ENCODE measurements around the gene CATSPERE. TPM values are rescaled to one million over a fixed set of nuclear protein-coding genes. Genes with fewer than 3 reads are reported as not detected.

Gene CATSPERE
- total and polyA plus RNA-seq, 9 of the 15 experiments (the other 6 are each of a cell fraction or from before 2014, with no cell fraction given) = 0.06 to 0.16 (median 0.09) TPM; not detected in 3

DNA sequence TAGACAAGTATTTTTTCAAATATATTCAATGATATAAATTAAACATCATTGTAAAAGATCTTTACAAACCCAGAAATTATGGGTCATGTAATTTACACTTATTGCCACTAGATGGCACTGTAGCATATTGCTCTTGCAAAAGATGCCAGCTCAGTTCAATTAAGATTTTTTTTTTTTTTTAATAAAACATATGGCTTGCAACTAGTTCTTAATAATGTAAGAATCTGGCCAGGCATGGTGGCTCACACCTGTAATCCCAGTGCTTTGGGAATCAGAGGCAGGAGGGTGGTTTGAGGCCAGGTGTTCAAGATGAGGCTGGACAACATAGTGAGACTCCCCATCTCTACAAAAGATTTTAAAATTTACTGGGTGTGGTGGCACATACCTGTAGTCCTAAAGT lies 142.4 kb downstream of the CATSPERE start (continued):
- TF ChIP-seq, protein P1, sequence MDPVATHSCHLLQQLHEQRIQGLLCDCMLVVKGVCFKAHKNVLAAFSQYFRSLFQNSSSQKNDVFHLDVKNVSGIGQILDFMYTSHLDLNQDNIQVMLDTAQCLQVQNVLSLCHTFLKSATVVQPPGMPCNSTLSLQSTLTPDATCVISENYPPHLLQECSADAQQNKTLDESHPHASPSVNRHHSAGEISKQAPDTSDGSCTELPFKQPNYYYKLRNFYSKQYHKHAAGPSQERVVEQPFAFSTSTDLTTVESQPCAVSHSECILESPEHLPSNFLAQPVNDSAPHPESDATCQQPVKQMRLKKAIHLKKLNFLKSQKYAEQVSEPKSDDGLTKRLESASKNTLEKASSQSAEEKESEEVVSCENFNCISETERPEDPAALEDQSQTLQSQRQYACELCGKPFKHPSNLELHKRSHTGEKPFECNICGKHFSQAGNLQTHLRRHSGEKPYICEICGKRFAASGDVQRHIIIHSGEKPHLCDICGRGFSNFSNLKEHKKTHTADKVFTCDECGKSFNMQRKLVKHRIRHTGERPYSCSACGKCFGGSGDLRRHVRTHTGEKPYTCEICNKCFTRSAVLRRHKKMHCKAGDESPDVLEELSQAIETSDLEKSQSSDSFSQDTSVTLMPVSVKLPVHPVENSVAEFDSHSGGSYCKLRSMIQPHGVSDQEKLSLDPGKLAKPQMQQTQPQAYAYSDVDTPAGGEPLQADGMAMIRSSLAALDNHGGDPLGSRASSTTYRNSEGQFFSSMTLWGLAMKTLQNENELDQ (CRISPR knock-in tag; IDR thresholded peaks at IDR 0.05; ENCODE audit: borderline replicate concordance) = no peak
- TF ChIP-seq, protein P2, sequence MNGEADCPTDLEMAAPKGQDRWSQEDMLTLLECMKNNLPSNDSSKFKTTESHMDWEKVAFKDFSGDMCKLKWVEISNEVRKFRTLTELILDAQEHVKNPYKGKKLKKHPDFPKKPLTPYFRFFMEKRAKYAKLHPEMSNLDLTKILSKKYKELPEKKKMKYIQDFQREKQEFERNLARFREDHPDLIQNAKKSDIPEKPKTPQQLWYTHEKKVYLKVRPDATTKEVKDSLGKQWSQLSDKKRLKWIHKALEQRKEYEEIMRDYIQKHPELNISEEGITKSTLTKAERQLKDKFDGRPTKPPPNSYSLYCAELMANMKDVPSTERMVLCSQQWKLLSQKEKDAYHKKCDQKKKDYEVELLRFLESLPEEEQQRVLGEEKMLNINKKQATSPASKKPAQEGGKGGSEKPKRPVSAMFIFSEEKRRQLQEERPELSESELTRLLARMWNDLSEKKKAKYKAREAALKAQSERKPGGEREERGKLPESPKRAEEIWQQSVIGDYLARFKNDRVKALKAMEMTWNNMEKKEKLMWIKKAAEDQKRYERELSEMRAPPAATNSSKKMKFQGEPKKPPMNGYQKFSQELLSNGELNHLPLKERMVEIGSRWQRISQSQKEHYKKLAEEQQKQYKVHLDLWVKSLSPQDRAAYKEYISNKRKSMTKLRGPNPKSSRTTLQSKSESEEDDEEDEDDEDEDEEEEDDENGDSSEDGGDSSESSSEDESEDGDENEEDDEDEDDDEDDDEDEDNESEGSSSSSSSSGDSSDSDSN (IDR thresholded peaks at IDR 0.05; ENCODE audit: borderline replicate concordance in 1 of 2, low read depth in 2 of 2, low read length in 2 of 2) = no peak
- TF ChIP-seq PTBP1 (IDR thresholded peaks at IDR 0.05; ENCODE audit: low read depth, low read length) (no peak), ARID1B (IDR thresholded peaks at IDR 0.05) (no peak), ZNF140 (CRISPR knock-in tag; IDR thresholded peaks at IDR 0.05) (no peak), SMAD2 (IDR thresholded peaks at IDR 0.05; ENCODE audit: low read depth, low read length) (no peak), BDP1 (IDR thresholded peaks at IDR 0.05; ENCODE audit: insufficient read depth, insufficient read length) (no peak), THRAP3 (IDR thresholded peaks at IDR 0.05; ENCODE audit: borderline replicate concordance) (no peak), SOX6 (IDR thresholded peaks at IDR 0.05) (no peak), JUNB (CRISPR knock-in tag; conservative IDR thresholded peaks at IDR 0.05) (no peak), ZNF143 (CRISPR knock-in tag; IDR thresholded peaks at IDR 0.05) (no peak), ELF2 (CRISPR knock-in tag; IDR thresholded peaks at IDR 0.05) (no peak), KLF6 (CRISPR knock-in tag; IDR thresholded peaks at IDR 0.05; ENCODE audit: borderline replicate concordance) (no peak), SMARCA4 (IDR thresholded peaks at IDR 0.05) (no peak)
- TF ChIP-seq, protein P3, sequence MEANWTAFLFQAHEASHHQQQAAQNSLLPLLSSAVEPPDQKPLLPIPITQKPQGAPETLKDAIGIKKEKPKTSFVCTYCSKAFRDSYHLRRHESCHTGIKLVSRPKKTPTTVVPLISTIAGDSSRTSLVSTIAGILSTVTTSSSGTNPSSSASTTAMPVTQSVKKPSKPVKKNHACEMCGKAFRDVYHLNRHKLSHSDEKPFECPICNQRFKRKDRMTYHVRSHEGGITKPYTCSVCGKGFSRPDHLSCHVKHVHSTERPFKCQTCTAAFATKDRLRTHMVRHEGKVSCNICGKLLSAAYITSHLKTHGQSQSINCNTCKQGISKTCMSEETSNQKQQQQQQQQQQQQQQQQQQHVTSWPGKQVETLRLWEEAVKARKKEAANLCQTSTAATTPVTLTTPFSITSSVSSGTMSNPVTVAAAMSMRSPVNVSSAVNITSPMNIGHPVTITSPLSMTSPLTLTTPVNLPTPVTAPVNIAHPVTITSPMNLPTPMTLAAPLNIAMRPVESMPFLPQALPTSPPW (CRISPR knock-in tag; IDR thresholded peaks at IDR 0.05) = peak; percentile 22; the same call in 1 of the 2 replicates
- TF ChIP-seq, protein P4, sequence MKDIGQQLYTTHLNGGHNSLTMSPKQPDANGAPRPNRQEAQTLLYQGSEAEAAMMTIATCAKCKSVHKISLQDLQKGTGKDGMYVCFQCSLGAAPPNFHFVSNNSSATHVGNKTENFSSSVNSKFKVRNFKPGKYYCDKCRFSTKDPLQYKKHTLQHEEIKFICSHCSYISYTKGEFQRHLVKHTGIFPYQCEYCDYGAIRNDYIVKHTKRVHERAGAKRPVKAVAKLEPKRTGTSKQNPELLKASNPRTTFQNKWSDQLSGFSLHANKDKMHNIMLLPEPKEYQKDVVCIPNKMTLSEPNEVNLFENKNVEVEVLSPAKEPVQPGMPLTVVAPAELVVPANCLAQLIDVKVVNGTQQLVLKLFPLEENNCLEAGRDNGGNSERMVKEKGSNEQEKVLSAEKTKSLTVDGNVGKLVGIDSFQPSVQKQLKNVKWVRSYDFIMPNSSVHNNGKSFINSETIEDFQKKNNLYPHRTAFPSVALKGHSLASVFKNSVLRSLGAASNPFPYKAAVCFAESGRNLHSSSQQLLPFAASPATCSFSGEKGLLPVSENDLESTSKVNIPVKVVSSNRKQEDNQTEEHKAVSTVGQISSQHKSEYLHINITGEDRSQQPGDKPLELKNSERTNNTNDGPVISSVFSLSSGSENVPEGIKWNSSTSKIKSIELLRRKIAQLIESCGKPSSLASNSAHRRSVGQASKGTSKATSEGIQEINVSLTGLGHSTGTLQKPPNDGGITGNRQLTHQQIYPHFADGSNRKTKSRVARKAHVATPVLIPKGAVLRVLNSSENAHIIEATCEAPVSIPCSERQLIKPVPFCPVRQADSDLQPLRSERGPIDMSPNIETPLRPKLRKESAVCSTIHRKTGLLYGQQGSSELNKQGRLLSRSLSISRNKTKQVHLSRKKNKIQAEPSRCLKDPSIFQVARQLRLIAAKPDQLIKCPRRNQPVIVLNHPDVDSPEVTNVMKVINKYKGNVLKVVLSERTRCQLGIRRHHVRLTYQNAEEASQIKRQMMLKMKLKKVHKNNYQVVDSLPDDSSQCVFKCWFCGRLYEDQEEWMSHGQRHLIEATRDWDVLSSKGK (CRISPR knock-in tag; IDR thresholded peaks at IDR 0.05) = no peak
- TF ChIP-seq, protein P5, sequence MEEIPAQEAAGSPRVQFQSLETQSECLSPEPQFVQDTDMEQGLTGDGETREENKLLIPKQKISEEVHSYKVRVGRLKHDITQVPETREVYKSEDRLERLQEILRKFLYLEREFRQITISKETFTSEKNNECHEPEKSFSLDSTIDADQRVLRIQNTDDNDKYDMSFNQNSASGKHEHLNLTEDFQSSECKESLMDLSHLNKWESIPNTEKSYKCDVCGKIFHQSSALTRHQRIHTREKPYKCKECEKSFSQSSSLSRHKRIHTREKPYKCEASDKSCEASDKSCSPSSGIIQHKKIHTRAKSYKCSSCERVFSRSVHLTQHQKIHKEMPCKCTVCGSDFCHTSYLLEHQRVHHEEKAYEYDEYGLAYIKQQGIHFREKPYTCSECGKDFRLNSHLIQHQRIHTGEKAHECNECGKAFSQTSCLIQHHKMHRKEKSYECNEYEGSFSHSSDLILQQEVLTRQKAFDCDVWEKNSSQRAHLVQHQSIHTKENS (CRISPR knock-in tag; IDR thresholded peaks at IDR 0.05) = no peak
